Stimulated activated CD4-positive, alpha-beta T cell treated with anti-CD3 and anti-CD28 coated beads, Interleukin-1b, Interleukin-23, amount 100 ng/mL, for 1 hour (primary cell): ENCODE measurements around the gene CXCR5.

Experiments used
- DNase-seq, 2 donors: peaks; one replicate each; pipeline ENCODE4 v3.0.0-alpha.2; 2020; ENCODE audit warnings: low read depth in 2 of 2

Gene CXCR5

GRCh38 chr11:118877487-118878162 is 6.1 kb upstream of the CXCR5 start:
- DNase-seq: no peak

- DNase-seq: no peak
Observed at GRCh38 chr11:118878163-118878563, 5.5 kb upstream of the CXCR5 start.

GRCh38 chr11:118881228-118881627 is 2.5 kb upstream of the CXCR5 start:
- no peak for DNase-seq

GRCh38 chr11:118882491-118882890 is 1.2 kb upstream of the CXCR5 start:
- no peak for DNase-seq

GRCh38 chr11:118883004-118883367 is 706 bp upstream of the CXCR5 start:
- no peak for DNase-seq

- no peak for DNase-seq
Observed at GRCh38 chr11:118884875-118885274, 1.2 kb downstream of the CXCR5 start.

- DNase-seq: no peak
Observed at GRCh38 chr11:118885319-118885718, 1.6 kb downstream of the CXCR5 start.

- no peak for DNase-seq
Observed at GRCh38 chr11:118885831-118886565, 2.3 kb downstream of the CXCR5 start.

- DNase-seq: no peak
Observed at GRCh38 chr11:118886681-118887111, 3.0 kb downstream of the CXCR5 start.

- DNase-seq: no peak
Observed at GRCh38 chr11:118887206-118887605, 3.5 kb downstream of the CXCR5 start.

GRCh38 chr11:118888398-118888797 is 4.7 kb downstream of the CXCR5 start:
- no peak for DNase-seq

- no peak for DNase-seq
Observed at GRCh38 chr11:118889797-118890196, 6.1 kb downstream of the CXCR5 start.

- no peak for DNase-seq
Observed at GRCh38 chr11:118892514-118892913, 8.8 kb downstream of the CXCR5 start.

GRCh38 chr11:118892964-118893363 is 9.3 kb downstream of the CXCR5 start:
- DNase-seq: no peak

GRCh38 chr11:118893662-118894061 is 10.0 kb downstream of the CXCR5 start:
- DNase-seq: no peak

GRCh38 chr11:118894192-118894591 is 10.5 kb downstream of the CXCR5 start:
- no peak for DNase-seq

- DNase-seq: peak in 1 of 2 donors; percentile 64
Observed at GRCh38 chr11:118895093-118896039, 11.7 kb downstream of the CXCR5 start.

- DNase-seq: no peak
Observed at GRCh38 chr11:118896472-118896913, 12.8 kb downstream of the CXCR5 start.

GRCh38 chr11:118896921-118897591 is 13.4 kb downstream of the CXCR5 start:
- DNase-seq: no peak

GRCh38 chr11:118897721-118898310 is 14.1 kb downstream of the CXCR5 start:
- DNase-seq: no peak
